ENCODE measurements around the gene MAN2B1.

MAN2B1 gene

DNA sequence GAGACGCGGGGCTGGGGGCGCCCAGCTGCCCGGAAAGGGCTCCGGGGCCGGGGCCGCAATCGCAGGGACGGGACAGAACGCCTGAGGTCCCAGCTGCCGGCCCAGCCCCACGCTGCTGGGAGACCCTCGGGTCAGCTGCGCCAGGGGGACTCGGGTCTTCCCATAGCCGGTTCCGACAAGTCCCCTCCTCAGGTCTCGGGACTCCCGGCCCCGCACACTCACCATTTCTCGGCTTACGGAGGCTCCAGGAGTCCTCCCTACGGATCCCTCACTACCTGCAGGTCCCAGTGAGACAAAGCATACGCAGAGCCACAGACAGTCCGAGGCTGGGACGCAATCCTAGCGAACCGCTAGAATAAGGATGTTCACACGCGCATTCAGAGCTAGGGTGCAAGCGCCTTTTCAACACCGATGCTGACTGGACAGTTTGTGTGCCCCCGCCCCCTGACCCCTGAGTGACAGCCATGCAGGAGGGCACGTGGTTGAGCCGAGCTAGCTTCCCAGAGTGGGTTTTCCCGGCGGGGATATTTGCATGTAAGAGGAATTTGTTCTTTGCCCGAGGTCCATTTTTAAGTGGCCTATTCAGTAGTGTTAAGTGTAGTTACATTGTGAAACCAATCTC is 69.5 kb downstream of the MAN2B1 start:
- Histone ChIP-seq H3K14ac (ENCODE audit: low read length in 2 of 2) (no peak overlapping the region), H2BK15ac (ENCODE audit: low read depth, poor library complexity, severe bottlenecking) (no peak overlapping the region), H3K27me3 (ENCODE audit: control insufficient read depth in 1 of 2, insufficient read depth in 1 of 2, low read length in 2 of 2) (no peaks in the 10 kb centered on the region), H3K4me2 (ENCODE audit: low read length, poor library complexity, severe bottlenecking) (no peak overlapping the region), H2BK120ac (ENCODE audit: low read depth, low read length) (no peak overlapping the region), H2BK12ac (ENCODE audit: low read length in 2 of 2) (no peak overlapping the region), H3K9me3 (ENCODE audit: control insufficient read depth, low read length) (no peaks in the 10 kb centered on the region), H3K4me1 (ENCODE audit: control insufficient read depth, insufficient read depth, low read depth, low read length) (no peaks in the 10 kb centered on the region), H3K9ac (ENCODE audit: low read length) (no peak overlapping the region), H4K91ac (ENCODE audit: low read length) (no peak overlapping the region), H3K23ac (ENCODE audit: low read length in 2 of 2) (no peak overlapping the region), H3K4ac (ENCODE audit: low read depth in 1 of 2, low read length in 2 of 2) (no peak overlapping the region), H2BK5ac (ENCODE audit: low read depth, low read length, poor library complexity, severe bottlenecking) (no peak overlapping the region), H4K8ac (ENCODE audit: low read length) (no peak overlapping the region), H2AK5ac (ENCODE audit: low read length, severe bottlenecking) (no peak overlapping the region), H3K36me3 (ENCODE audit: control insufficient read depth in 1 of 2, insufficient read depth in 2 of 2, low read depth in 1 of 2, low read length in 2 of 2) (peaks cover 40 to 49% of the 10 kb centered on the region in 2 experiments), H3K18ac (ENCODE audit: low read depth in 1 of 2, low read length in 2 of 2) (no peak overlapping the region), H3K79me1 (replicated peaks; ENCODE audit: low read length, poor library complexity, severe bottlenecking) (peaks cover 8% of the 10 kb centered on the region), H2AFZ (ENCODE audit: low read depth, low read length) (no peak overlapping the region), H3K4me3 (ENCODE audit: insufficient read depth in 1 of 2, low read depth in 1 of 2, low read length in 2 of 2) (no peak overlapping the region), H3K27ac (ENCODE audit: low read length, poor library complexity, severe bottlenecking) (no peak overlapping the region)
- no peak for DNase-seq
- 94% methylated on average over 35 of the region's 38 CpGs for WGBS

Small RNAs within 50 kb of the gene (small RNA-seq; reads per million reads assigned to genes)
- 9.5 reads per million, percentile 77 among the genes with 10 or more reads in this experiment for gene SNORD41 (ENCODE audit: low read depth)
